Karpas-422 (cell line): ENCODE data around the gene CDX1. TPM values are rescaled to one million over a fixed set of nuclear protein-coding genes. Genes with fewer than 3 reads are reported as not detected.

ENCODE experiments used
- DNase-seq: peaks from one replicate; pipeline ENCODE4 v3.0.0-alpha.2; 2015
- H2AFZ ChIP-seq: fragments of 200-600 bp; sonication (generic); 2 replicates; pipeline ENCODE4 v1.6.1; 2014; ENCODE audit warnings: antibody characterized with exemption, low read length, mixed read lengths
- H3K27ac ChIP-seq: fragments of 200-600 bp; sonication (generic); 2 replicates; pipeline ENCODE4 v1.5.1; 2014; ENCODE audit warnings: mild to moderate bottlenecking, low read length, moderate library complexity
- H3K27me3 ChIP-seq: fragments of 200-600 bp; sonication (generic); 2 replicates; pipeline ENCODE4 v1.6.1; 2014; ENCODE audit warnings: low read length, mixed read lengths
- H3K36me3 ChIP-seq: fragments of 200-600 bp; sonication (generic); 2 replicates; pipeline ENCODE4 v1.6.1; 2014; ENCODE audit warnings: low read length, mixed read lengths; ENCODE audit not compliant: insufficient read depth
- H3K4me1 ChIP-seq: fragments of 200-600 bp; sonication (generic); 2 replicates; pipeline ENCODE4 v1.6.1; 2014; ENCODE audit warnings: mild to moderate bottlenecking, low read length, mixed read lengths
- H3K4me2 ChIP-seq: fragments of 200-600 bp; sonication (generic); 2 replicates; pipeline ENCODE4 v1.6.1; 2014; ENCODE audit warnings: low read length, low read depth, mild to moderate bottlenecking; ENCODE audit not compliant: poor library complexity, severe bottlenecking
- H3K4me3 ChIP-seq: fragments of 200-600 bp; sonication (generic); 2 replicates; pipeline ENCODE4 v1.5.1; 2014; ENCODE audit warnings: mild to moderate bottlenecking, antibody characterized with exemption, low read length, mixed read lengths
- H3K79me2 ChIP-seq: fragments of 200-600 bp; sonication (generic); 2 replicates; pipeline ENCODE4 v1.6.1; 2014; ENCODE audit warnings: mild to moderate bottlenecking, low read length, mixed read lengths
- H3K9ac ChIP-seq: fragments of 200-600 bp; sonication (generic); 2 replicates; pipeline ENCODE4 v1.6.0; 2014; ENCODE audit warnings: low read length
- H3K9me2 ChIP-seq: fragments of 200-600 bp; sonication (generic), shearing (Covaris generic); replicated peaks from 2 replicates; pipeline ENCODE4 v1.6.0; 2014; ENCODE audit warnings: mild to moderate bottlenecking, low read length, moderate library complexity; ENCODE audit not compliant: insufficient read depth
- H3K9me3 ChIP-seq: fragments of 300-700, 200-600 bp; sonication (generic); 2 replicates; pipeline ENCODE4 v1.6.1; 2014; ENCODE audit warnings: low read length, mixed read lengths
- H4K20me1 ChIP-seq: fragments of 200-600 bp; sonication (generic); 2 replicates; pipeline ENCODE4 v1.6.1; 2014; ENCODE audit warnings: mild to moderate bottlenecking, antibody characterized with exemption, low read length, low read depth; ENCODE audit not compliant: insufficient read depth
- total RNA-seq: library from RNA; depleted of rRNA; stranded (reverse); fragments of >200 nt; shearing (Covaris generic); gene quantifications from 2 replicates; pipeline ENCODE4 v1.2.3, GENCODE V29; 2014; ENCODE audit warnings: low replicate concordance

The CDX1 gene
- total RNA-seq, 1 experiment from 2014 or later = not detected

DNA sequence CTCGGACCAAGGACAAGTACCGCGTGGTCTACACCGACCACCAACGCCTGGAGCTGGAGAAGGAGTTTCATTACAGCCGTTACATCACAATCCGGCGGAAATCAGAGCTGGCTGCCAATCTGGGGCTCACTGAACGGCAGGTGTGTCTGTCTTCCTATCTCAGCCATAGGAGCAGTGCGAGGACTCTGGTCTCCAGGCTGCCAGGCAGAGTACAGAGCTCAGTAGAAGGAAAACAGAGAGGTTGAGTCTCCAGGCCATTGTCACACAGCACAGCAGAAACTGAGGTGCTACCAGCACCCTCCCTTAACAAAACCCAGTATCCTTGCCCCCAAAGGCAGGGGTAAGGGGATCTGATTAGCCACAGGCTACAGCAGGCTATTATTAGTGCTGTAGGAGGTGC lies 16.2 kb downstream of the CDX1 start:
- H2AFZ ChIP-seq = no peak overlapping the region
- H3K4me1 ChIP-seq = no peaks in the 10 kb centered on the region
- no peak overlapping the region for H3K4me2 ChIP-seq
- H3K9ac ChIP-seq = no peak overlapping the region
- H3K36me3 ChIP-seq = no peaks in the 10 kb centered on the region
- H3K27ac ChIP-seq = no peak overlapping the region
- H3K27me3 ChIP-seq = no peaks in the 10 kb centered on the region
- no peaks in the 10 kb centered on the region for H3K79me2 ChIP-seq
- no peaks in the 10 kb centered on the region for H4K20me1 ChIP-seq
- H3K9me2 ChIP-seq = no peaks in the 10 kb centered on the region
- no peaks in the 10 kb centered on the region for H3K9me3 ChIP-seq
- no peak overlapping the region for H3K4me3 ChIP-seq
- no peak for DNase-seq

DNA sequence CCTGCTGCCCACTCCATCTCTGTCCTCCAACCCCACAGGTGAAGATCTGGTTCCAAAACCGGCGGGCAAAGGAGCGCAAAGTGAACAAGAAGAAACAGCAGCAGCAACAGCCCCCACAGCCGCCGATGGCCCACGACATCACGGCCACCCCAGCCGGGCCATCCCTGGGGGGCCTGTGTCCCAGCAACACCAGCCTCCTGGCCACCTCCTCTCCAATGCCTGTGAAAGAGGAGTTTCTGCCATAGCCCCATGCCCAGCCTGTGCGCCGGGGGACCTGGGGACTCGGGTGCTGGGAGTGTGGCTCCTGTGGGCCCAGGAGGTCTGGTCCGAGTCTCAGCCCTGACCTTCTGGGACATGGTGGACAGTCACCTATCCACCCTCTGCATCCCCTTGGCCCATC lies 16.9 kb downstream of the CDX1 start:
- Histone ChIP-seq H2AFZ (no peak overlapping the region), H3K4me1 (no peaks in the 10 kb centered on the region), H3K4me2 (no peak overlapping the region), H4K20me1 (no peaks in the 10 kb centered on the region), H3K27me3 (no peaks in the 10 kb centered on the region), H3K36me3 (no peaks in the 10 kb centered on the region), H3K9ac (no peak overlapping the region), H3K9me2 (no peaks in the 10 kb centered on the region), H3K27ac (no peak overlapping the region), H3K4me3 (no peak overlapping the region), H3K9me3 (no peaks in the 10 kb centered on the region), H3K79me2 (no peaks in the 10 kb centered on the region)
- no peak for DNase-seq

- no peaks in the 10 kb centered on the region for H3K79me2 ChIP-seq
- no peak overlapping the region for H3K4me2 ChIP-seq
- H3K27me3 ChIP-seq = no peaks in the 10 kb centered on the region
- DNase-seq = no peak
- no peak overlapping the region for H2AFZ ChIP-seq
- H3K4me1 ChIP-seq = no peaks in the 10 kb centered on the region
- no peaks in the 10 kb centered on the region for H4K20me1 ChIP-seq
- H3K9me2 ChIP-seq = no peaks in the 10 kb centered on the region
- no peak overlapping the region for H3K9ac ChIP-seq
- H3K9me3 ChIP-seq = no peaks in the 10 kb centered on the region
- no peak overlapping the region for H3K27ac ChIP-seq
- no peak overlapping the region for H3K4me3 ChIP-seq
- H3K36me3 ChIP-seq = no peaks in the 10 kb centered on the region
Measured at GRCh38 chr5:150184006-150184405, 17.4 kb downstream of the CDX1 start.

DNA sequence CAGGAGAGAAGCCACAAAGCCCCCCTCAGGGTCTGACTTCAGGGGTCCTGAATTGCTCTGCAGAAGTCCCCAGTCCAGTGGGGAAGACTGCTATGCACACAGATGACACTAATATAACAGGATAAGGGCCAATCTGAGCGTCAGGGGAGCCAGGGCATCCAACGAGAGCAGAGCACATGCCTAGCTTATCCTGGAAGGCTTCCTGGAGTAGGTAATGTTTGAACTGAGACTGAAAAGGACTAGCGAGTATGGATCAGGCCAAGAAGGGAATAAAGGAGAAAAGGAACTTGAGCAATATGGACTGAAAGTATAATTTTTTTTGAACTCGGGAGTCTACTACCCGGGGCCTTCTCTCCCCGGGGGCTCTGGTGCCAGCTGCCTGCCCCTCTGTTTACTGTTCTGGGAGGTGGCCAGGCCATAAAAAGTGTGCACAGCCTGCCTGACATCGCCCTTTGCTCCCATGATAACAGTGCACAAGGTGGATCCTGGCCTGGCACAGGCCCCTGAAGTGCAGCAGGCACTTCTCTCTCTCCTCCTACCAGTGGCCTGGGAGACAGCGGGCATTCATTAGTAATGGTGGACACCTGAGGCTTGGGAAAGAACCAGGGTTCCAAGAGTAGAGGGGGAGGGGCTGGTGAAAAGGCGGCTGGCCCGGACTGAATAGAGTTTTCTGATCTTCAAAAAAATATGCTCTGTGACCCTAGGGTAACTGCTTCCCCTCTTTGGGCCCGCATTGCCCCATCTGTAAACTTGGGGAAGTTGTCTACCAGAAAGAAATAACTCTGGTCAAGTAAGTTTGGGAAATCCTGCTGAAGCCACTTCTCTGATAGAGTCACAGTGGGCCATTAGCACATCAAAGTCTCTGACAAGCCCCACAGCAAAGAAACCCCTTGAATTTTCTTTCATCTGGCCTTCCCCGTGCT lies 18.7 kb downstream of the CDX1 start:
- H2AFZ ChIP-seq = no peak overlapping the region
- no peak overlapping the region for H3K4me2 ChIP-seq
- H3K27ac ChIP-seq = no peak overlapping the region
- DNase-seq = no peak
- H3K27me3 ChIP-seq = no peaks in the 10 kb centered on the region
- no peaks in the 10 kb centered on the region for H3K36me3 ChIP-seq
- no peaks in the 10 kb centered on the region for H3K9me2 ChIP-seq
- no peak overlapping the region for H3K9ac ChIP-seq
- no peaks in the 10 kb centered on the region for H3K9me3 ChIP-seq
- no peaks in the 10 kb centered on the region for H3K4me1 ChIP-seq
- no peak overlapping the region for H3K4me3 ChIP-seq
- no peaks in the 10 kb centered on the region for H4K20me1 ChIP-seq
- H3K79me2 ChIP-seq = no peaks in the 10 kb centered on the region

DNA sequence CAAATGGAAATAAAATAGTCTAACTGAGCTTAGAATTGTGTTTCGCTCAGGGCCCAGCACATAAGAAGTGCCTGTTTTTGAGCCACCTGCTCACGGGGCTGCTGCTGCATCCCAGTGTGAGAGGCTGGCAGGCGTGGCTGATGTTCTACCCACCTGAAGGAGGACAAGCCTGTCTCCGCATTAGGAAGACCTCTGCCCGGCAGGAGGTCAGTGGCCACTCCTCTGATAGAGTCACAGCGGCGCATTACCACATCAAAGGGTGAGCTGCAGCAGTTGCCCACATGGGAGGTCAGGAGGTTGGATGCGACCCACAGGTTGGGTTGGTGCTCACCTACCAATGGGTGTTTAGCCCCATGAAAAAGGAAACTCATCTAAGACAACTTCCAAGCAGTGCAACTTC lies 19.6 kb downstream of the CDX1 start:
- H3K9me3 ChIP-seq = no peaks in the 10 kb centered on the region
- no peak overlapping the region for H3K27ac ChIP-seq
- no peaks in the 10 kb centered on the region for H3K27me3 ChIP-seq
- no peak overlapping the region for H3K9ac ChIP-seq
- no peak for DNase-seq
- H3K4me2 ChIP-seq = no peak overlapping the region
- H3K4me3 ChIP-seq = no peak overlapping the region
- no peaks in the 10 kb centered on the region for H3K9me2 ChIP-seq
- no peaks in the 10 kb centered on the region for H3K36me3 ChIP-seq
- H3K79me2 ChIP-seq = no peaks in the 10 kb centered on the region
- H4K20me1 ChIP-seq = no peaks in the 10 kb centered on the region
- no peak overlapping the region for H2AFZ ChIP-seq
- no peaks in the 10 kb centered on the region for H3K4me1 ChIP-seq

- H3K9ac ChIP-seq = no peak overlapping the region
- H3K4me3 ChIP-seq = no peak overlapping the region
- H3K79me2 ChIP-seq = no peaks in the 10 kb centered on the region
- H3K9me2 ChIP-seq = no peaks in the 10 kb centered on the region
- no peaks in the 10 kb centered on the region for H3K9me3 ChIP-seq
- no peaks in the 10 kb centered on the region for H3K27me3 ChIP-seq
- H3K4me2 ChIP-seq = no peak overlapping the region
- H3K4me1 ChIP-seq = no peaks in the 10 kb centered on the region
- H4K20me1 ChIP-seq = no peaks in the 10 kb centered on the region
- no peak for DNase-seq
- no peak overlapping the region for H3K27ac ChIP-seq
- no peaks in the 10 kb centered on the region for H3K36me3 ChIP-seq
- no peak overlapping the region for H2AFZ ChIP-seq
Measured at GRCh38 chr5:150186897-150187296, 20.3 kb downstream of the CDX1 start.

DNA sequence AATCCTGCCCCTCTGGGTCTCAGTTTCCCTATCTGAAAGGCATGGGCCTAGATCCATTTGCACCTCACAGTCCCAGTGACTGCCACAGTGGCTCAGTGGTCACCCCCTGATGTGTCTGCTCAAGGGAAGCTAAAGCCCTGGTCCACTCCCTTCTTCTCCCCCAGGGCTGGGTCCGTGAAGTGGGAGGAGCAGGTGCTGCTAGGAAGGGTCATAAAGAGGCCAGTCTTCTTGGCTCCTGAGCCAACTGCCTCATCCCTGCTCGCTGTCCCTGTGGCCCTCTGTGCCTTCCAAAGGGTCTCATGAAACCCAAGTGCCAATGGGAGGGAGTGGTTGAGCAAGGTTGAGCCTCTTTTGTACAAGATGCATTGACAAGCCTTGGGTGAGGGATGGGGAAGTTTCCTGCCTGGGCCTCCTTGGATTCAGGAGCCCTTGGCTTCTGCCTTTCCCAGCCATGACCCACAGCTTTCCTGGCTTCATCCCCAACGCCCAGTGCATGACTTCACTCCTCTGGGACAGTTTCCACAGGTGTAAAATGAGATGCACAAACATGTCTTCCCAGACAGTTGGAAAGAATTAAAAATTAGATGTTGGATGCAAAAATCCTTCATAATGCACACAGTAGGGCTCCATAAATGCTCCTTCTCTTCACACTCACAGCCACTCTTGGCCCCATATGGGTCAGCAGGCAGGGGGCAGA lies 21.7 kb downstream of the CDX1 start:
- no peaks in the 10 kb centered on the region for H4K20me1 ChIP-seq
- H3K79me2 ChIP-seq = no peaks in the 10 kb centered on the region
- H3K9me2 ChIP-seq = no peaks in the 10 kb centered on the region
- no peak overlapping the region for H2AFZ ChIP-seq
- H3K9me3 ChIP-seq = no peaks in the 10 kb centered on the region
- H3K4me3 ChIP-seq = no peak overlapping the region
- no peak overlapping the region for H3K9ac ChIP-seq
- no peak overlapping the region for H3K4me2 ChIP-seq
- H3K27me3 ChIP-seq = no peaks in the 10 kb centered on the region
- DNase-seq = no peak
- H3K36me3 ChIP-seq = no peaks in the 10 kb centered on the region
- no peaks in the 10 kb centered on the region for H3K4me1 ChIP-seq
- no peak overlapping the region for H3K27ac ChIP-seq

- no peak overlapping the region for H3K27ac ChIP-seq
- H3K4me1 ChIP-seq = no peaks in the 10 kb centered on the region
- DNase-seq = no peak
- H4K20me1 ChIP-seq = no peaks in the 10 kb centered on the region
- H3K9ac ChIP-seq = no peak overlapping the region
- no peaks in the 10 kb centered on the region for H3K27me3 ChIP-seq
- H3K36me3 ChIP-seq = no peaks in the 10 kb centered on the region
- H2AFZ ChIP-seq = no peak overlapping the region
- H3K9me2 ChIP-seq = no peaks in the 10 kb centered on the region
- no peak overlapping the region for H3K4me3 ChIP-seq
- H3K79me2 ChIP-seq = no peaks in the 10 kb centered on the region
- H3K9me3 ChIP-seq = no peaks in the 10 kb centered on the region
- H3K4me2 ChIP-seq = no peak overlapping the region
Measured at GRCh38 chr5:150189326-150189725, 22.7 kb downstream of the CDX1 start.
